Uterus (tissue), 4 donors: ENCODE results near the gene ZFAND2B. TPM values are rescaled to one million over a fixed set of nuclear protein-coding genes. Genes with fewer than 3 reads are reported as not detected.

ENCODE experiments used
- DNase-seq, 2 donors: peaks; one replicate each; pipeline ENCODE4 v3.0.0-alpha.2; 2019 to 2020
- H3K27ac ChIP-seq, 2 donors: fragments of 200-600 bp; sonication (generic); 1 replicate in 1 of 2; 2 replicates in 1 of 2; pipeline ENCODE4 v1.5.1; 2016 to 2018
- H3K27me3 ChIP-seq, 2 donors: fragments of 200-600 bp; sonication (generic); one replicate each; pipeline ENCODE4 v1.5.1; 2018 to 2019; ENCODE audit warnings: control low read depth in 1 of 2
- H3K36me3 ChIP-seq, 2 donors: fragments of 200-600 bp; sonication (generic); one replicate each; pipeline ENCODE4 v1.5.1; 2019; ENCODE audit warnings: control low read depth in 1 of 2
- H3K4me1 ChIP-seq, 2 donors: fragments of 200-600 bp; sonication (generic); one replicate each; pipeline ENCODE4 v1.5.1; 2018 to 2019; ENCODE audit warnings: control low read depth in 1 of 2
- H3K4me3 ChIP-seq, 2 donors: fragments of 200-600 bp; sonication (generic); 1 replicate in 1 of 2; 2 replicates in 1 of 2; pipeline ENCODE4 v1.5.1; 2018 to 2019; ENCODE audit warnings: mild to moderate bottlenecking in 1 of 2
- H3K9me3 ChIP-seq, 2 donors: fragments of 200-600 bp; sonication (generic); one replicate each; pipeline ENCODE4 v1.5.1; 2019; ENCODE audit warnings: control low read depth in 1 of 2
- CTCF ChIP-seq, 4 experiments: fragments of 200-600 bp in 2 of 4; fragments of 450-650 bp in 2 of 4; sonication (generic) in 2 of 4; IDR thresholded peaks; one replicate each; pipeline ENCODE4 v1.5.1; 2016 to 2019; ENCODE audit warnings: antibody characterized with exemption in 4 of 4, mild to moderate bottlenecking in 2 of 4, moderate library complexity in 1 of 4
- POLR2A ChIP-seq, 2 donors: fragments of 450-650 bp; IDR thresholded peaks; one replicate each; pipeline ENCODE4 v1.6.1; 2016; ENCODE audit warnings: antibody characterized with exemption in 2 of 2, mild to moderate bottlenecking in 1 of 2, moderate library complexity in 1 of 2
- intact Hi-C: fragments of 100-400 bp; cut with DNase I; formaldehyde crosslinking; loops from one replicate; pipeline ENCODE4 v1.15.1; 2023; ENCODE audit warnings: low total_unique reads
- total RNA-seq, 4 donors: library from RNA; depleted of rRNA in 3 of 4; stranded (reverse); fragments of >200 nt in 3 of 4; gene quantifications; one replicate each; pipeline versions ENCODE4 v1.1.0 to v1.2.4, GENCODE V29; 2014 to 2023
- donor health status: DM: yes; HTN: yes; CAD: no.

ZFAND2B gene
- total RNA-seq: 100 to 1,000 TPM in 1 of 4 donors, 10 to 100 TPM in 3; 21.7 to 212 (median 45.2) TPM

GRCh38 chr2:219206328-219207133, at the start of gene ZFAND2B:
ZFAND2B (plus strand) TSS chr2:219206782; CDS start chr2:219206988, 206 bp downstream.
- intact Hi-C loops: no loop called here
- TF ChIP-seq POLR2A (IDR thresholded peaks at IDR 0.05) (peak; percentile 98 to 100), CTCF (IDR thresholded peaks at IDR 0.05) (peak in 3 of 4 experiments; percentile 6 to 58 (median 36))
- Histone ChIP-seq H3K27ac (peak within 1 kb of the TSS; percentile 96 to 99), H3K4me3 (peak within 1 kb of the TSS; percentile 85 to 92), H3K4me1 (peaks cover 0 to 7% of the 10 kb centered on the region in 2 donors), H3K9me3 (no peaks in the 10 kb centered on the region), H3K27me3 (no peaks in the 10 kb centered on the region), H3K36me3 (no peaks in the 10 kb centered on the region)
- DNase-seq: peak; percentile 93 to 95

- no peak for DNase-seq
- no peaks in the 10 kb centered on the region for H3K36me3 ChIP-seq
- no peaks in the 10 kb centered on the region for H3K27me3 ChIP-seq
- no peak for TF ChIP-seq CTCF (IDR thresholded peaks at IDR 0.05)
- no peak overlapping the region for H3K4me3 ChIP-seq
- peaks cover 0 to 4% of the 10 kb centered on the region in 2 donors for H3K4me1 ChIP-seq
- no peaks in the 10 kb centered on the region for H3K9me3 ChIP-seq
- intact Hi-C loops: loop anchor here (5.0 kb wide), 1 partner anchor 100 kb away; no protein-coding TSS in a partner anchor
- H3K27ac ChIP-seq: no peak overlapping the region
These were observed 49.2 kb upstream of the ZFAND2B start for GRCh38 chr2:219157396-219157795.

- TF ChIP-seq CTCF (IDR thresholded peaks at IDR 0.05): no peak
- no peak for TF ChIP-seq POLR2A (IDR thresholded peaks at IDR 0.05)
These were observed 48.6 kb upstream of the ZFAND2B start for GRCh38 chr2:219158025-219158424.

GRCh38 chr2:219158586-219158985, 48.0 kb upstream of the ZFAND2B start:
- H3K4me1 ChIP-seq: peaks cover 0 to 4% of the 10 kb centered on the region in 2 donors
- H3K9me3 ChIP-seq: no peaks in the 10 kb centered on the region
- no peak overlapping the region for H3K4me3 ChIP-seq
- TF ChIP-seq CTCF (IDR thresholded peaks at IDR 0.05): no peak
- TF ChIP-seq POLR2A (IDR thresholded peaks at IDR 0.05): no peak
- H3K27ac ChIP-seq: no peak overlapping the region
- intact Hi-C loops: loop anchor here (5.0 kb wide), 1 partner anchor 101 kb away; no protein-coding TSS in a partner anchor
- no peak for DNase-seq
- no peaks in the 10 kb centered on the region for H3K27me3 ChIP-seq
- no peaks in the 10 kb centered on the region for H3K36me3 ChIP-seq

More at GRCh38 chr2:219158025-219158424, 48.6 kb upstream of the ZFAND2B start:
- intact Hi-C loops: loop anchor here (5.0 kb wide), 1 partner anchor 101 kb away; no protein-coding TSS in a partner anchor
- H3K4me3 ChIP-seq: no peak overlapping the region
- H3K36me3 ChIP-seq: no peaks in the 10 kb centered on the region
- DNase-seq: no peak
- peaks cover 0 to 4% of the 10 kb centered on the region in 2 donors for H3K4me1 ChIP-seq
- H3K27ac ChIP-seq: no peak overlapping the region
- H3K27me3 ChIP-seq: no peaks in the 10 kb centered on the region
- H3K9me3 ChIP-seq: no peaks in the 10 kb centered on the region

GRCh38 chr2:219159771-219160185, 46.8 kb upstream of the ZFAND2B start:
- H3K4me1 ChIP-seq: peaks cover 0 to 4% of the 10 kb centered on the region in 2 donors
- no peaks in the 10 kb centered on the region for H3K27me3 ChIP-seq
- intact Hi-C loops: loop anchor here (5.0 kb wide), 2 partner anchors 102 to 138 kb away; no protein-coding TSS in a partner anchor
- H3K36me3 ChIP-seq: no peaks in the 10 kb centered on the region
- TF ChIP-seq CTCF (IDR thresholded peaks at IDR 0.05) (no peak), POLR2A (IDR thresholded peaks at IDR 0.05) (no peak)
- peak overlapping the region; percentile 77 to 94 for H3K4me3 ChIP-seq
- H3K27ac ChIP-seq: peak overlapping the region; percentile 94 to 98
- no peak for DNase-seq
- no peaks in the 10 kb centered on the region for H3K9me3 ChIP-seq
